GM12878 (cell line): Measurements from ENCODE around the gene DUSP7. TPM values are rescaled to one million over a fixed set of nuclear protein-coding genes. Genes with fewer than 3 reads are reported as not detected.
A peak's percentile ranks its signal among the peaks of the same experiment; 100 is the strongest.

ENCODE experiments used
- ATF2 ChIP-seq: IDR thresholded peaks from 2 replicates; pipeline ENCODE4 v1.6.1; 2012; ENCODE audit warnings: low read length, inconsistent platforms
- BHLHE40 ChIP-seq, 2 experiments: fragments of 450-650 bp in 1 of 2; IDR thresholded peaks; 2 replicates each; pipeline ENCODE4 v1.6.1; 2011 to 2017; ENCODE audit warnings: low read depth in 2 of 2, borderline replicate concordance in 1 of 2, improper control_type of control experiment in 1 of 2, low read length in 1 of 2, mild to moderate bottlenecking in 1 of 2
- BMI1 ChIP-seq: fragments of 450-650 bp; IDR thresholded peaks from 2 replicates; pipeline ENCODE4 v1.6.1; 2016; ENCODE audit warnings: mild to moderate bottlenecking, moderate library complexity, borderline replicate concordance
- CBX3 ChIP-seq: fragments of 200-600 bp; sonication (generic); IDR thresholded peaks from 2 replicates; pipeline ENCODE4 v1.6.1; 2016; ENCODE audit warnings: low read depth, borderline replicate concordance
- DPF2 ChIP-seq: fragments of 450-650 bp; IDR thresholded peaks from 2 replicates; pipeline ENCODE4 v1.6.1; 2017; ENCODE audit warnings: mild to moderate bottlenecking
- EZH2 ChIP-seq: IDR thresholded peaks from 2 replicates; pipeline ENCODE4 v1.6.1; 2012; ENCODE audit warnings: low read depth, mild to moderate bottlenecking, control low read depth, inconsistent platforms, low read length, borderline replicate concordance; ENCODE audit not compliant: control insufficient read depth
- GATAD2B ChIP-seq: fragments of 450-650 bp; conservative IDR thresholded peaks from 2 replicates; pipeline ENCODE4 v1.6.1; 2017; ENCODE audit warnings: low read depth, mild to moderate bottlenecking, moderate library complexity
- HDAC2 ChIP-seq: fragments of 200-600 bp; sonication (generic); IDR thresholded peaks from 2 replicates; pipeline ENCODE4 v1.6.1; 2017
- HSF1 ChIP-seq: fragments of 150-350 bp; IDR thresholded peaks from 2 replicates; pipeline ENCODE4 v1.6.1; 2014; ENCODE audit warnings: mild to moderate bottlenecking, low read depth, low read length
- IKZF1 ChIP-seq: fragments of 450-650 bp; conservative IDR thresholded peaks from 2 replicates; pipeline ENCODE4 v1.6.1; 2017; ENCODE audit warnings: antibody characterized with exemption, mild to moderate bottlenecking
- KLF5 ChIP-seq: fragments of 450-650 bp; IDR thresholded peaks from 2 replicates; pipeline ENCODE4 v1.6.1; 2014; ENCODE audit warnings: mild to moderate bottlenecking; ENCODE audit not compliant: partially characterized antibody
- MEF2B ChIP-seq: fragments of 450-650 bp; IDR thresholded peaks from 2 replicates; pipeline ENCODE4 v1.6.1; 2018; ENCODE audit warnings: mild to moderate bottlenecking, moderate library complexity; ENCODE audit not compliant: partially characterized antibody, poor library complexity, severe bottlenecking
- MTA2 ChIP-seq: fragments of 450-650 bp; IDR thresholded peaks from 2 replicates; pipeline ENCODE4 v1.6.1; 2016; ENCODE audit warnings: low read depth, mild to moderate bottlenecking, moderate library complexity
- NR2F1 ChIP-seq: fragments of 450-650 bp; conservative IDR thresholded peaks from 2 replicates; pipeline ENCODE4 v1.6.1; 2017; ENCODE audit warnings: mild to moderate bottlenecking
- PML ChIP-seq: IDR thresholded peaks from 2 replicates; pipeline ENCODE4 v1.6.1; 2012; ENCODE audit warnings: low read length, inconsistent platforms
- REST ChIP-seq: IDR thresholded peaks from 2 replicates; pipeline ENCODE4 v1.6.1; 2012; ENCODE audit warnings: mild to moderate bottlenecking, low read depth, low read length
- RFX5 ChIP-seq: IDR thresholded peaks from 2 replicates; pipeline ENCODE4 v1.6.1; 2011; ENCODE audit warnings: low read depth, low read length, improper control_type of control experiment
- RUNX3 ChIP-seq: IDR thresholded peaks from 2 replicates; pipeline ENCODE4 v1.6.1; 2012; ENCODE audit warnings: low read length, inconsistent platforms
- USF2 ChIP-seq: IDR thresholded peaks from 2 replicates; pipeline ENCODE4 v1.6.1; 2011; ENCODE audit warnings: low read depth, low read length, improper control_type of control experiment, borderline replicate concordance
- ZBTB33 ChIP-seq: fragments of 450-650 bp; IDR thresholded peaks from 2 replicates; pipeline ENCODE4 v1.6.1; 2017; ENCODE audit warnings: mild to moderate bottlenecking
- polyA plus RNA-seq, 11 experiments: library from polyadenylated mRNA; depleted of rRNA in 4 of 11; unstranded in 6 of 11; stranded (reverse) in 5 of 11; fragments of >200 nt; fragmentation: Nextera tagmentation in 4 of 11; fragmentation: Illumina TruSeq in 1 of 11; extraction: Ambion mirVana in 4 of 11; extraction: Trizol in 1 of 11; gene quantifications; 1 replicate in 1 of 11; 2 replicates in 10 of 11; pipeline versions ENCODE4 v1.2.1 to v1.2.3, GENCODE V29; 2011 to 2016; ENCODE audit warnings: inconsistent platforms in 2 of 11, missing spikeins in 2 of 11, low read depth in 1 of 11
- total RNA-seq, 4 experiments: library from RNA; depleted of rRNA in 3 of 4; stranded (reverse); fragments of >200 nt in 3 of 4; fragmentation: Illumina TruSeq in 1 of 4; extraction: Trizol in 1 of 4; gene quantifications; 2 replicates each; pipeline versions ENCODE4 v1.2.1 to v1.2.3, GENCODE V29; 2013 to 2021

The DUSP7 gene
- total and polyA plus RNA-seq, 10 of the 15 experiments (the other 5 are each of a cell fraction or from before 2014, with no cell fraction given), result 0.73 to 17.0 (median 7.9) TPM

GRCh38 chr3:52019352-52020080 is 36.9 kb downstream of the DUSP7 start (continued):
- TF ChIP-seq NR2F1 (peak; percentile 78), REST (no peak), HDAC2 (no peak), GATAD2B (peak; percentile 75; the same call in 1 of the 2 replicates), HSF1 (no peak), USF2 (no peak), BMI1 (no peak), RFX5 (no peak), EZH2 (no peak), KLF5 (no peak), CBX3 (no peak), RUNX3 (0 out of 2 replicates have a peak, but pooled peaks have one; percentile 3), IKZF1 (peak; percentile 68), MTA2 (peak; percentile 33; the same call in 1 of the 2 replicates), BHLHE40 (IDR thresholded peaks at IDR 0.05; ENCODE audit: borderline replicate concordance in 1 of 2, low read depth in 2 of 2, low read length in 1 of 2) (peak in 1 of 2 experiments; percentile 15; a peak in 1 of 4 replicates), MEF2B (peak; percentile 78), ZBTB33 (peak; percentile 81; the same call in 1 of the 2 replicates), DPF2 (peak; percentile 51), ATF2 (no peak), PML (no peak)
